ENCODE results near the gene ATP8B3.

Gene ATP8B3

DNA sequence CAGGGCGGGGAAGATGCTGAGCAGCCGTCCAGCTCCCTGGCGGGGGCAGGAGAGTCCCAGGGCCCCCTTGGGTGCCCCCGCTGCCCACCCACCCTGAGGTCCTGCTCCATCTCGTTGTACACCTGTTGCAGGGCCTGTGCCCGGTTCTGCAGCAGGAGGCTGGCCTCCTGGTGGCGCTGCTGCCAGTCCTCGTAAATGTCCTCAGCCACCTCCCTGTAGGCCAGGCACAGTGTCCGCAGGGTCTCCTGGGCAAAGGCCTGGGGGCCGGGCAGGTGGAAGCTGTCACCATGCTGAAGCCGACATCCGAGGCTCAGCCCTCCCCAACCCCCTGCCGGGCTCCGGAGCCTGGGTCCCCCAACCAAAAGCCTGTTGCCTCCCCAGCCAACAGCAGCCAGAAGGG is 20.2 kb downstream of the ATP8B3 start:
- H3K4me3 ChIP-seq (ENCODE audit: control insufficient read depth, low read depth, low read length): no peak overlapping the region
- TF ChIP-seq, protein P1, sequence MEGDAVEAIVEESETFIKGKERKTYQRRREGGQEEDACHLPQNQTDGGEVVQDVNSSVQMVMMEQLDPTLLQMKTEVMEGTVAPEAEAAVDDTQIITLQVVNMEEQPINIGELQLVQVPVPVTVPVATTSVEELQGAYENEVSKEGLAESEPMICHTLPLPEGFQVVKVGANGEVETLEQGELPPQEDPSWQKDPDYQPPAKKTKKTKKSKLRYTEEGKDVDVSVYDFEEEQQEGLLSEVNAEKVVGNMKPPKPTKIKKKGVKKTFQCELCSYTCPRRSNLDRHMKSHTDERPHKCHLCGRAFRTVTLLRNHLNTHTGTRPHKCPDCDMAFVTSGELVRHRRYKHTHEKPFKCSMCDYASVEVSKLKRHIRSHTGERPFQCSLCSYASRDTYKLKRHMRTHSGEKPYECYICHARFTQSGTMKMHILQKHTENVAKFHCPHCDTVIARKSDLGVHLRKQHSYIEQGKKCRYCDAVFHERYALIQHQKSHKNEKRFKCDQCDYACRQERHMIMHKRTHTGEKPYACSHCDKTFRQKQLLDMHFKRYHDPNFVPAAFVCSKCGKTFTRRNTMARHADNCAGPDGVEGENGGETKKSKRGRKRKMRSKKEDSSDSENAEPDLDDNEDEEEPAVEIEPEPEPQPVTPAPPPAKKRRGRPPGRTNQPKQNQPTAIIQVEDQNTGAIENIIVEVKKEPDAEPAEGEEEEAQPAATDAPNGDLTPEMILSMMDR (IDR thresholded peaks at IDR 0.05; ENCODE audit: control insufficient read depth, insufficient read depth, low read depth, low read length, missing control alignments): no peak
- no peak for DNase-seq (ENCODE audit: low read depth)

DNA sequence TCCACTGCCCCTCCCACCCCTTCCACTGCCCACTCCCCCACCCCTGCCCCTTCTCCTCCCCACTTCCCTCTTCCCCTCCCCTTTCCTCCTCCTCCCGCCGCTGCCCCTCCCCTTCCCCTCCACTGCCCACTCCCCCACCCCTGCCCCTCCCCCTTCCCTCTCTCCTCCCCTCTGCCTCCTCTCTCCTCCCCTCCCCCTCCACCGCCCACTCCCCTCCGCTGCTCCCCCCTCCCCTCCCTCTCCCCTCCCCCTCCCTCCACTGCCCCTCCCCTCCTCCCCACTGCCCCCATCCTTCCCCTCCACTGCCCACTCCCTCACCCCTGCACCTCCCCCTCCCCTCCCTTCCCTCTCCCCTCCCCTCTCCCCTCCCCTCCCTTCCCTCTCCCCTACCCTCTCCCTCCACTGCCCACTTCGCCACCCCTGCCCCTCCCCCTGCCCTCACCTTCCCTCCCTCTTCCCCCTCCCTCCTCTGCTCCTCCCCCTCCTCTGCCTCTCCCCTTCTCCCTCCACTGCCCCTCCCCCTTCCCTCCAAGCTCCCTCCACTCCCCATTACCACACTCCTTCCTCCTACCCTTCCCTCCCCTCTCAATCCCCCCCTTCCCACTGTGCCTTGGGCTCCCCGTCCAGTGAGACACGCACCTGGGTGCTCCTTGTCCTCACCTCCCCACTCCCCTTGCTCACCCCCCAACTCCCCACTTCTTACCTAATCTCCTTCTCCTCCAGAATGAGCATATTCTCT is 21.9 kb downstream of the ATP8B3 start:
- H3K4me3 ChIP-seq (ENCODE audit: control insufficient read depth, low read depth, low read length): no peak overlapping the region
- no peak for DNase-seq (ENCODE audit: low read depth)
- TF ChIP-seq, protein P1 (IDR thresholded peaks at IDR 0.05; ENCODE audit: control insufficient read depth, insufficient read depth, low read depth, low read length, missing control alignments): no peak

DNA sequence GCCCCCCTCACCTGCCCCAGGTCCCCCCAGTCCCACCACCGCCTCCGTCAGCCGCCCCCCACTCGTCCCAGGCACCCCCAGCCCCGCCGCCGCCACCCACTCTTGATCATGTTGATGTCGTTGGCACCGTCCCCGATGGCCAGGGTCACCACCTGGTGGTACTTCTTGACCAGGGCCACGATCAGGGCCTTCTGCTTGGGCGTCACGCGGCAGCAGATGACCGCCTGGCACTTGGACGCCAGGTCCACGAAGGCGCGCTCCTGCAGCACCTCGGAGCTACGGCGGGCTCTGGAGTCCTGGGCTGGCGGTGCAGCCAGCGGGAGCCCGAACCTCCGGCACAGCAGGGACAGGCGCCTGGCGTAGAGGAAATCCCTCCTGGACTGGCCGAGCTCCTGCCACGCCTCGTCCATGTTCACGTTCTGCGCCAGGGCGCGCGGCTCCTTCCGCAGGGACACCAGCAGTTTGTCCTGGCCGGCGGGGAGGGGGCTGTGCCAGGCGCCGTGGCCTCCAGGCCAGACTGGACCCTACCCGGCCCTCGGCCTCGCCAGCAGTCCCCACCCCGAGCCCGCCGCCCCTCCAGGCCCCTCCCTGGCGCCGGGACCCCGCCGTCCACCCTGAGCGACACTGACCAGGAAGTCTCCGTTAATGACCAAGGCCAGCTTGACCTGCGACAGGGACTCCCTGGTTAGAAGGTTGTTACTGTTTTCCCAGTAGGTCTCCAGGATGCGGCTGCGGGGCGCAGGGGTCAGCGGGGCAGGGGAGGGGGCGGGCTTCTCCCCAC is 22.6 kb downstream of the ATP8B3 start:
- no peak overlapping the region for H3K4me3 ChIP-seq (ENCODE audit: control insufficient read depth, low read depth, low read length)
- DNase-seq (ENCODE audit: low read depth): no peak
- TF ChIP-seq, protein P1 (IDR thresholded peaks at IDR 0.05; ENCODE audit: control insufficient read depth, insufficient read depth, low read depth, low read length, missing control alignments): no peak

DNA sequence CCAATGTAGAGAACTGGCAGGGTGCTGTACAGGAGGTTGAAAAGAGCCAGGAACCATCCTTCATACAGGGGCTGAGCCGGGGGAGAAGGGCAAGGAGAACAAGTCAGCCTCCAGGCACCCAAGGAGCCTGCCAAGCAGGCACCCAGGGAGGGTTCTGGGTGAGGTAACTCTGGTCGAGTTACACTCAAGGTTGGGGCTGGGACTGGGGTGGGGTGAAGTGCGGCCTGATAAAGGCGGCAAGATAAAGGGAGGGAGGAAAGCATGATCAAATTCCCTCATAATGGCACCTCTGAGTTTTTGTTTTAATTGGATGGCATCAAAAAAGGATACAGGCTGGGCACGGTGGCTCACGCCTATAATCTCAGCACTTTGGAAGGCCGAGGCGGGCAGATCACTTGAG is 25.0 kb downstream of the ATP8B3 start:
- no peak for DNase-seq (ENCODE audit: low read depth)
- no peak overlapping the region for H3K4me3 ChIP-seq (ENCODE audit: control insufficient read depth, low read depth, low read length)
- TF ChIP-seq, protein P1 (IDR thresholded peaks at IDR 0.05; ENCODE audit: control insufficient read depth, insufficient read depth, low read depth, low read length, missing control alignments): no peak

DNA sequence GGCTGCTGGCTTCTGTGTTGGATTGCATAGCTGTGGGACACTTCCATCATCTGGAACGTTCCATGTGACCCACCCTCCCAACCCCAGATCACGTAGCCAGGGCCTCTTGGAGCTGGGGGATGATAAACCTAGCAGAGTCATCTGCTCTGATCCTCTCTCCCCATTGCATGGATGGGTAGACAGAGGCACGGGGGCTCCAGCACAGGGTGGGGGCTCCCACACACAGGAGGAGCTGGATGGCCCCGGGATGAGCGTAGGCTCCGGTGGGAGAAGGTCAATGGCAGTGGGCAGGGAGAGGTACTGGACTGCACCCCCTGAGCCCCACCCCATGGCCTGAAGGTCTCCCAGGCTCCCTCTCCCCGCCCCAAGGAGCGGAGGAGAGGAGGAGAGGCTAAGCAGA is 25.4 kb downstream of the ATP8B3 start:
- TF ChIP-seq, protein P1 (IDR thresholded peaks at IDR 0.05; ENCODE audit: control insufficient read depth, insufficient read depth, low read depth, low read length, missing control alignments): no peak
- DNase-seq (ENCODE audit: low read depth): no peak
- no peak overlapping the region for H3K4me3 ChIP-seq (ENCODE audit: control insufficient read depth, low read depth, low read length)

DNA sequence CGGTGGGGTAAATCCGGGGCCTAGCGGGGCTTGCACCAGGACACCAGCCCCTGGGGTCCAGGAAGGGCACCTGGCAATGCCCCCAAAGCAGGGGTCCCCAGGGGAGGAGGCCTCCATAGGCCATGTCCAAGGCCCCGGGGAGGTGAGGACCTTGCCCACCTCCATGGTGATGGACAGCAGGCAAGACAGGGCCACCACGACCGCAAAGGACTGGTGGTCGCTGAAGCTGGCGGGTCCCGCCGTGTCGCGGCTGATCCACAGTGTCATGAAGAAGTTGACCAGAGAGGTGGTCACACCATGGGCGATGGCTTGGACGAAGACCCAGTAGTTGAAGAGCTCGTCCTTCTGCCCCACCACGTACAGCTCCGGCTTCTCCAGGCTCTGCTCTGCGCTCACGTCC is 26.8 kb downstream of the ATP8B3 start:
- TF ChIP-seq, protein P1 (IDR thresholded peaks at IDR 0.05; ENCODE audit: control insufficient read depth, insufficient read depth, low read depth, low read length, missing control alignments): no peak
- H3K4me3 ChIP-seq (ENCODE audit: control insufficient read depth, low read depth, low read length): no peak overlapping the region
- no peak for DNase-seq (ENCODE audit: low read depth)
